HEK293 (cell line): Measurements from ENCODE around the gene DNAH8.

Experiments used
- CTCF ChIA-PET: fragments of 350-600 bp; formaldehyde crosslinking; extraction: SDS; loops from one replicate; lab custom pipeline; 2021; ENCODE audit warnings: antibody characterized with exemption; lab: Yijun Ruan, JAX
- POLR2A ChIA-PET: fragments of 300-600 bp; formaldehyde crosslinking; extraction: SDS; loops from one replicate; lab custom pipeline; 2020; ENCODE audit warnings: antibody characterized with exemption, inconsistent platforms; lab: Yijun Ruan, JAX
- H3K27ac ChIP-seq: fragments of 200-500 bp; sonication (Bioruptor generic); 2 replicates; pipeline ENCODE4 v1.5.1; 2014; ENCODE audit warnings: low read depth, low read length, control low read depth, inconsistent platforms; ENCODE audit errors: extremely low read depth
- H3K36me3 ChIP-seq, 2 experiments: fragments of 200-500 bp in 1 of 2; sonication (Bioruptor generic) in 1 of 2; 1 replicate in 1 of 2; 2 replicates in 1 of 2; pipeline ENCODE4 v1.5.1; 2014 to 2017; ENCODE audit warnings: inconsistent platforms in 2 of 2, low read length in 2 of 2; ENCODE audit not compliant: control insufficient read depth in 2 of 2, insufficient read depth in 1 of 2
- H3K4me1 ChIP-seq: fragments of 200-500 bp; sonication (Bioruptor generic); 2 replicates; pipeline ENCODE4 v1.5.1; 2014; ENCODE audit warnings: mild to moderate bottlenecking, low read length, inconsistent platforms; ENCODE audit not compliant: control insufficient read depth, insufficient read depth
- H3K4me3 ChIP-seq: 2 replicates; pipeline ENCODE4 v1.5.1; 2011; ENCODE audit warnings: low read depth, mild to moderate bottlenecking, control low read depth, low read length, moderate library complexity
- H3K9me3 ChIP-seq: fragments of 200-500 bp; sonication (Bioruptor generic); 2 replicates; pipeline ENCODE4 v1.5.1; 2014; ENCODE audit warnings: low read depth, low read length, inconsistent platforms; ENCODE audit not compliant: control insufficient read depth, insufficient read depth
- CTCF ChIP-seq: fragments of 450-650 bp; formaldehyde crosslinking; IDR thresholded peaks from 2 replicates; pipeline ENCODE4 v1.5.1; 2016; ENCODE audit warnings: missing biosample characterization, missing genetic modification characterization
- KLF16 ChIP-seq: fragments of 450-650 bp; formaldehyde crosslinking; IDR thresholded peaks from 2 replicates; pipeline ENCODE4 v1.5.1; 2017; ENCODE audit warnings: missing biosample characterization, missing genetic modification characterization
- MYNN ChIP-seq: fragments of 450-650 bp; formaldehyde crosslinking; IDR thresholded peaks from 2 replicates; pipeline ENCODE4 v1.5.1; 2016; ENCODE audit warnings: missing biosample characterization, missing genetic modification characterization, borderline replicate concordance
- MZF1 ChIP-seq: fragments of 450-650 bp; formaldehyde crosslinking; IDR thresholded peaks from 2 replicates; pipeline ENCODE4 v1.5.1; 2017; ENCODE audit warnings: missing biosample characterization, missing genetic modification characterization, borderline replicate concordance
- SCRT2 ChIP-seq: fragments of 450-650 bp; formaldehyde crosslinking; IDR thresholded peaks from 2 replicates; pipeline ENCODE4 v1.5.1; 2016; ENCODE audit warnings: missing biosample characterization, missing genetic modification characterization
- ZBTB21 ChIP-seq: fragments of 450-650 bp; formaldehyde crosslinking; IDR thresholded peaks from 2 replicates; pipeline ENCODE4 v1.5.1; 2017; ENCODE audit warnings: missing biosample characterization, missing genetic modification characterization
- ZBTB48 ChIP-seq: fragments of 450-650 bp; formaldehyde crosslinking; IDR thresholded peaks from 2 replicates; pipeline ENCODE4 v1.5.1; 2016; ENCODE audit warnings: missing biosample characterization, missing genetic modification characterization
- ZNF146 ChIP-seq: fragments of 450-650 bp; formaldehyde crosslinking; IDR thresholded peaks from 2 replicates; pipeline ENCODE4 v1.5.1; 2016; ENCODE audit warnings: missing biosample characterization, missing genetic modification characterization
- ZNF23 ChIP-seq: fragments of 450-650 bp; formaldehyde crosslinking; IDR thresholded peaks from 2 replicates; pipeline ENCODE4 v1.5.1; 2016; ENCODE audit warnings: missing biosample characterization, missing genetic modification characterization, borderline replicate concordance
- ZNF350 ChIP-seq: fragments of 450-650 bp; formaldehyde crosslinking; IDR thresholded peaks from 2 replicates; pipeline ENCODE4 v1.5.0; 2017; ENCODE audit warnings: missing biosample characterization, mild to moderate bottlenecking, missing genetic modification characterization
- ZNF354C ChIP-seq: fragments of 450-650 bp; formaldehyde crosslinking; IDR thresholded peaks from 2 replicates; pipeline ENCODE4 v1.5.1; 2016; ENCODE audit warnings: missing biosample characterization, missing genetic modification characterization, low read depth, borderline replicate concordance
- ZNF558 ChIP-seq: fragments of 450-650 bp; formaldehyde crosslinking; IDR thresholded peaks from 2 replicates; pipeline ENCODE4 v1.5.1; 2016; ENCODE audit warnings: missing biosample characterization, missing genetic modification characterization
- ZNF600 ChIP-seq: fragments of 450-650 bp; formaldehyde crosslinking; IDR thresholded peaks from 2 replicates; pipeline ENCODE4 v1.5.1; 2016; ENCODE audit warnings: missing biosample characterization, missing genetic modification characterization
- ZNF629 ChIP-seq: fragments of 450-650 bp; formaldehyde crosslinking; IDR thresholded peaks from 2 replicates; pipeline ENCODE4 v1.5.1; 2017; ENCODE audit warnings: missing biosample characterization, missing genetic modification characterization
- ZNF654 ChIP-seq: fragments of 450-650 bp; formaldehyde crosslinking; IDR thresholded peaks from 2 replicates; pipeline ENCODE4 v1.5.1; 2016; ENCODE audit warnings: low read depth, missing biosample characterization, missing genetic modification characterization
- ZNF660 ChIP-seq: fragments of 450-650 bp; IDR thresholded peaks from 2 replicates; pipeline ENCODE4 v1.5.1; 2018; ENCODE audit warnings: missing biosample characterization, mild to moderate bottlenecking, missing genetic modification characterization
- ZNF76 ChIP-seq: fragments of 450-650 bp; formaldehyde crosslinking; IDR thresholded peaks from 2 replicates; pipeline ENCODE4; 2016; ENCODE audit warnings: low read depth, missing biosample characterization, missing genetic modification characterization, borderline replicate concordance
- TF ChIP-seq, protein P1 (sequence below): fragments of 450-650 bp; formaldehyde crosslinking; IDR thresholded peaks from 2 replicates; pipeline ENCODE4 v1.5.1; 2016; ENCODE audit warnings: missing biosample characterization, missing genetic modification characterization
- TF ChIP-seq, protein P2 (sequence below): fragments of 450-650 bp; formaldehyde crosslinking; IDR thresholded peaks from 2 replicates; pipeline ENCODE4 v1.5.1; 2016; ENCODE audit warnings: missing biosample characterization, missing genetic modification characterization, borderline replicate concordance
- TF ChIP-seq, protein P3 (sequence below): fragments of 450-650 bp; formaldehyde crosslinking; IDR thresholded peaks from 2 replicates; pipeline ENCODE4 v1.5.1; 2016; ENCODE audit warnings: missing biosample characterization, missing genetic modification characterization

DNAH8 gene

GRCh38 chr6:38959138-38959537 lies 244.0 kb downstream of the DNAH8 start:
- no peaks in the 10 kb centered on the region for H3K9me3 ChIP-seq
- TF ChIP-seq, protein P1, sequence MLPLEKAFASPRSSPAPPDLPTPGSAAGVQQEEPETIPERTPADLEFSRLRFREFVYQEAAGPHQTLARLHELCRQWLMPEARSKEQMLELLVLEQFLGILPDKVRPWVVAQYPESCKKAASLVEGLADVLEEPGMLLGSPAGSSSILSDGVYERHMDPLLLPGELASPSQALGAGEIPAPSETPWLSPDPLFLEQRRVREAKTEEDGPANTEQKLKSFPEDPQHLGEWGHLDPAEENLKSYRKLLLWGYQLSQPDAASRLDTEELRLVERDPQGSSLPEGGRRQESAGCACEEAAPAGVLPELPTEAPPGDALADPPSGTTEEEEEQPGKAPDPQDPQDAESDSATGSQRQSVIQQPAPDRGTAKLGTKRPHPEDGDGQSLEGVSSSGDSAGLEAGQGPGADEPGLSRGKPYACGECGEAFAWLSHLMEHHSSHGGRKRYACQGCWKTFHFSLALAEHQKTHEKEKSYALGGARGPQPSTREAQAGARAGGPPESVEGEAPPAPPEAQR (tag by site-specific recombination): no peak
- TF ChIP-seq MZF1 (no peak), ZNF558 (tag by site-specific recombination) (no peak), KLF16 (tag by site-specific recombination) (no peak), ZNF629 (no peak), ZNF23 (tag by site-specific recombination) (no peak)
- TF ChIP-seq, all 188 proteins: peak for 0
- ChIA-PET CTCF (interaction anchor here (0.6 to 1.5 kb wide), 4 partner anchors 14 to 208 kb away, joined by 3 to 7 read pairs (median 4); no protein-coding TSS in a partner anchor), POLR2A (no interaction called here)
- Histone ChIP-seq H3K36me3 (no peaks in the 10 kb centered on the region), H3K27ac (no peak overlapping the region), H3K4me3 (no peak overlapping the region), H3K4me1 (no peaks in the 10 kb centered on the region)

DNA sequence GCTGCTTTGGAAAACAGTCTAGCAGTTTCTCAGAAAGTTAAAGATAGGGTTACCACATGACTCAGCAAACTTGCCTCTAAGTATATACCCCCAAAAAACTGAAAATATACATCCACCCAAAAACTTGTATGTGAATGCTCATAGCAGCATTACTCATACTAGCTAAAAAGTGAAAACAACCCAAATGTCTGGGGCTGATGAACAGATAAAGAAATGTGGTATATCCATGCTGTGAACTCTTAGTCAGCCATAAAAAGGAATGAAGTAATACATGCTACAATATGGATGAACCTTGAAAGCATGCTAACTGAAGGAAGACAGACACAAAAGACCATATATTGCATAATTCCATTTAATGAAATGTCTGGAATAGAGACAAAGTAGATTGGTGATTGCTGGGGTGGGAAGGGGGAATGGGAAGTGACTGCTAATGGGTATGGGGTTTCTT lies 253.6 kb downstream of the DNAH8 start:
- H3K4me1 ChIP-seq: 0 out of 2 replicates have a peak, but pooled peaks cover 2% of the 10 kb centered on the region
- POLR2A ChIA-PET: no interaction called here
- no peaks in the 10 kb centered on the region for H3K36me3 ChIP-seq
- H3K9me3 ChIP-seq: no peaks in the 10 kb centered on the region
- no peak overlapping the region for H3K27ac ChIP-seq
- TF ChIP-seq ZNF354C (tag by site-specific recombination) (no peak), ZNF76 (no peak), ZNF600 (tag by site-specific recombination) (no peak), ZBTB21 (tag by site-specific recombination) (no peak), MYNN (tag by site-specific recombination) (no peak), ZNF629 (no peak), ZNF146 (0 out of 2 replicates have a peak, but pooled peaks have one; percentile 27), ZNF350 (tag by site-specific recombination) (no peak)
- TF ChIP-seq, protein P2, sequence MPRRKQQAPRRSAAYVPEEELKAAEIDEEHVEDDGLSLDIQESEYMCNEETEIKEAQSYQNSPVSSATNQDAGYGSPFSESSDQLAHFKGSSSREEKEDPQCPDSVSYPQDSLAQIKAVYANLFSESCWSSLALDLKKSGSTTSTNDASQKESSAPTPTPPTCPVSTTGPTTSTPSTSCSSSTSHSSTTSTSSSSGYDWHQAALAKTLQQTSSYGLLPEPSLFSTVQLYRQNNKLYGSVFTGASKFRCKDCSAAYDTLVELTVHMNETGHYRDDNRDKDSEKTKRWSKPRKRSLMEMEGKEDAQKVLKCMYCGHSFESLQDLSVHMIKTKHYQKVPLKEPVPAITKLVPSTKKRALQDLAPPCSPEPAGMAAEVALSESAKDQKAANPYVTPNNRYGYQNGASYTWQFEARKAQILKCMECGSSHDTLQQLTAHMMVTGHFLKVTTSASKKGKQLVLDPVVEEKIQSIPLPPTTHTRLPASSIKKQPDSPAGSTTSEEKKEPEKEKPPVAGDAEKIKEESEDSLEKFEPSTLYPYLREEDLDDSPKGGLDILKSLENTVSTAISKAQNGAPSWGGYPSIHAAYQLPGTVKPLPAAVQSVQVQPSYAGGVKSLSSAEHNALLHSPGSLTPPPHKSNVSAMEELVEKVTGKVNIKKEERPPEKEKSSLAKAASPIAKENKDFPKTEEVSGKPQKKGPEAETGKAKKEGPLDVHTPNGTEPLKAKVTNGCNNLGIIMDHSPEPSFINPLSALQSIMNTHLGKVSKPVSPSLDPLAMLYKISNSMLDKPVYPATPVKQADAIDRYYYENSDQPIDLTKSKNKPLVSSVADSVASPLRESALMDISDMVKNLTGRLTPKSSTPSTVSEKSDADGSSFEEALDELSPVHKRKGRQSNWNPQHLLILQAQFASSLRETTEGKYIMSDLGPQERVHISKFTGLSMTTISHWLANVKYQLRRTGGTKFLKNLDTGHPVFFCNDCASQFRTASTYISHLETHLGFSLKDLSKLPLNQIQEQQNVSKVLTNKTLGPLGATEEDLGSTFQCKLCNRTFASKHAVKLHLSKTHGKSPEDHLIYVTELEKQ (tag by site-specific recombination): no peak
- TF ChIP-seq, all 188 proteins: peak for 1
- CTCF ChIA-PET: interaction anchor here (0.7 to 3.5 kb wide), 5 partner anchors 35 to 394 kb away, joined by 3 to 11 read pairs (median 4); no protein-coding TSS in a partner anchor
- H3K4me3 ChIP-seq: no peak overlapping the region

- peaks cover 43% of the 10 kb centered on the region for H3K4me1 ChIP-seq
- CTCF ChIA-PET: interaction anchor here (0.6 to 10.6 kb wide), 73 partner anchors 8 to 804 kb away, joined by 3 to 167 read pairs (median 4); partner anchors contain the start of gene KCNK5
- H3K9me3 ChIP-seq: no peaks in the 10 kb centered on the region
- no peak overlapping the region for H3K27ac ChIP-seq
- no peak overlapping the region for H3K4me3 ChIP-seq
- H3K36me3 ChIP-seq: no peaks in the 10 kb centered on the region
- POLR2A ChIA-PET: interaction anchor here (1.9 kb wide), 1 partner anchor 141 kb away, joined by 4 read pairs; no protein-coding TSS in a partner anchor
- TF ChIP-seq ZNF660 (tag by site-specific recombination) (peak; percentile 68; the same call in 1 of the 2 replicates), ZNF654 (tag by site-specific recombination) (peak; percentile 93), SCRT2 (peak; percentile 89), CTCF (peak; percentile 83), ZBTB48 (tag by site-specific recombination) (no peak)
- TF ChIP-seq, protein P3, sequence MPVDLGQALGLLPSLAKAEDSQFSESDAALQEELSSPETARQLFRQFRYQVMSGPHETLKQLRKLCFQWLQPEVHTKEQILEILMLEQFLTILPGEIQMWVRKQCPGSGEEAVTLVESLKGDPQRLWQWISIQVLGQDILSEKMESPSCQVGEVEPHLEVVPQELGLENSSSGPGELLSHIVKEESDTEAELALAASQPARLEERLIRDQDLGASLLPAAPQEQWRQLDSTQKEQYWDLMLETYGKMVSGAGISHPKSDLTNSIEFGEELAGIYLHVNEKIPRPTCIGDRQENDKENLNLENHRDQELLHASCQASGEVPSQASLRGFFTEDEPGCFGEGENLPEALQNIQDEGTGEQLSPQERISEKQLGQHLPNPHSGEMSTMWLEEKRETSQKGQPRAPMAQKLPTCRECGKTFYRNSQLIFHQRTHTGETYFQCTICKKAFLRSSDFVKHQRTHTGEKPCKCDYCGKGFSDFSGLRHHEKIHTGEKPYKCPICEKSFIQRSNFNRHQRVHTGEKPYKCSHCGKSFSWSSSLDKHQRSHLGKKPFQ (tag by site-specific recombination): no peak
These were observed 258.3 kb downstream of the DNAH8 start for GRCh38 chr6:38973178-38974057.
